ENCODE results near the gene HPCAL4. TPM values are rescaled to one million over a fixed set of nuclear protein-coding genes. Genes with fewer than 3 reads are reported as not detected.
A peak's percentile ranks its signal among the peaks of the same experiment; 100 is the strongest.

HPCAL4 gene
- total RNA-seq, 1 donor from 2014 or later: 0.49 TPM

DNA sequence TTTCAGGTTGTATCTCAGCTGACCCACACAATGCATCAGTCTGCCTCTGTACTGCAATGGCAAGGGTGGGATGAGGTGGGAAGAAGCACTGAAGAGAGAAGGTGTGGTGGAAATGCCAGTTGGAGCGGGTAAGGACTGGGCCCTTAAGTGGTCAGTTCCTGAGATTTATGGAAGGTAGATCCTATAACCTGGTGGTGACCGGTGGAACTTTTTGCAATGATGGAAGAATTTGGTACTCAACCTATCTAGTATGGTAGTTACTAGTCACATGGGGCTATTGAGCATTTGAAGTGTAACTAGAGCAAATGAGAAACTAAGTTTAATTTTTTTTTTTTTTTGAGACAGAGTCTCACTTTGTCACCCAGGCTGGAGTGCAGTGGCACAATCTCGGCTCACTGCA lies 8.2 kb upstream of the HPCAL4 start:
- no peak overlapping the region for H3K4me3 ChIP-seq
- DNase-seq (ENCODE audit: extremely low spot score in 2 of 2): peak in 1 of 2 donors; percentile 19
- intact Hi-C loops (cut with DNase I): no loop called here
- H3K4me1 ChIP-seq: no peaks in the 10 kb centered on the region
- no peaks in the 10 kb centered on the region for H3K27me3 ChIP-seq
- TF ChIP-seq POLR2A (IDR thresholded peaks at IDR 0.05): no peak
- TF ChIP-seq POLR2AphosphoS5 (IDR thresholded peaks at IDR 0.05; ENCODE audit: insufficient read depth in 1 of 2, low read depth in 1 of 2): no peak
- TF ChIP-seq, protein P1, sequence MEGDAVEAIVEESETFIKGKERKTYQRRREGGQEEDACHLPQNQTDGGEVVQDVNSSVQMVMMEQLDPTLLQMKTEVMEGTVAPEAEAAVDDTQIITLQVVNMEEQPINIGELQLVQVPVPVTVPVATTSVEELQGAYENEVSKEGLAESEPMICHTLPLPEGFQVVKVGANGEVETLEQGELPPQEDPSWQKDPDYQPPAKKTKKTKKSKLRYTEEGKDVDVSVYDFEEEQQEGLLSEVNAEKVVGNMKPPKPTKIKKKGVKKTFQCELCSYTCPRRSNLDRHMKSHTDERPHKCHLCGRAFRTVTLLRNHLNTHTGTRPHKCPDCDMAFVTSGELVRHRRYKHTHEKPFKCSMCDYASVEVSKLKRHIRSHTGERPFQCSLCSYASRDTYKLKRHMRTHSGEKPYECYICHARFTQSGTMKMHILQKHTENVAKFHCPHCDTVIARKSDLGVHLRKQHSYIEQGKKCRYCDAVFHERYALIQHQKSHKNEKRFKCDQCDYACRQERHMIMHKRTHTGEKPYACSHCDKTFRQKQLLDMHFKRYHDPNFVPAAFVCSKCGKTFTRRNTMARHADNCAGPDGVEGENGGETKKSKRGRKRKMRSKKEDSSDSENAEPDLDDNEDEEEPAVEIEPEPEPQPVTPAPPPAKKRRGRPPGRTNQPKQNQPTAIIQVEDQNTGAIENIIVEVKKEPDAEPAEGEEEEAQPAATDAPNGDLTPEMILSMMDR (IDR thresholded peaks at IDR 0.05): no peak
- no peak overlapping the region for H3K27ac ChIP-seq
- H3K36me3 ChIP-seq: no peaks in the 10 kb centered on the region
- H3K9me3 ChIP-seq: no peaks in the 10 kb centered on the region

DNA sequence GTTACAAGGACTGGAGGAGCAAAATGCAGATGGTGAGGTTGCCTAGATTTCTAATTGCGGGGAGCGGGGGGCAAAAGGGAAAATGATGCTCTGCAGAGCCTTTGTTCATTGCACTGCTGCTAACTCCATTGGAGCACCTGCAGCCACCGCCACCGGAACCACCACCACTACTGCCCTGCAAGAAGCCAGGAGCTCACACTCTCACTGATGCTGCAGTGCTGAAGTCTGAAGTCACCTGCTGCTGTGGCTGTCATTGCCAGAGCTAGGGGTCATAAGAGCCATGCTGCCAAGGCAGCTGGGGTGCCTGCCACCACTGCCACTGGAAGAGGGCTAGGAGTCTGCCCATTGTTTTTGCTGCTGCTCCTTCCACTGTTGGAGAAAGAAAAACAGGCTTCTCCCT lies 7.3 kb upstream of the HPCAL4 start:
- Histone ChIP-seq H3K27me3 (no peaks in the 10 kb centered on the region), H3K36me3 (no peaks in the 10 kb centered on the region), H3K4me1 (no peaks in the 10 kb centered on the region), H3K9me3 (no peaks in the 10 kb centered on the region), H3K27ac (no peak overlapping the region), H3K4me3 (no peak overlapping the region)
- DNase-seq (ENCODE audit: extremely low spot score in 2 of 2): peak in 1 of 2 donors; percentile 34
- intact Hi-C loops (cut with DNase I): no loop called here
- TF ChIP-seq POLR2A (IDR thresholded peaks at IDR 0.05): no peak
- TF ChIP-seq, protein P1 (IDR thresholded peaks at IDR 0.05): no peak
- no peak for TF ChIP-seq POLR2AphosphoS5 (IDR thresholded peaks at IDR 0.05; ENCODE audit: insufficient read depth in 1 of 2, low read depth in 1 of 2)

DNA sequence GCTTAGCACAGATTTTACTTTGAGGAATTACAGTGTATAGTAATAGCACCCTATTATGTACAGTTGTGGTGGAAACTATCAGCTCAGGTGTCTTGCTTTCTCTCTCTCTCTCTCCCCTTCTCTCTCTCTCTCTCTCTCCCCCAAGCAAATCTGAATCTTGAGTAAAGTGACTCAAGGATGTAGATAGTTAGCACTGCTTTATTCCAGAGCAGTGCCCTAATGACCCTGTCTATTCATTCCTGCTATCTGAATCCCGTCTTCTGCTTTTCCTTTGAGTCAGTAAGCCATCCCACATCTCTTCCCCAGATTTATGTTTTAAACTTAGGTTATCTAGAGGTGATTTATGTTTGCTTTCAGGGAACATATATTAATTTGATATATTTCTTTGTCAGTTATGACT lies 5.2 kb upstream of the HPCAL4 start:
- Histone ChIP-seq H3K27me3 (no peaks in the 10 kb centered on the region), H3K9me3 (no peaks in the 10 kb centered on the region), H3K27ac (no peak overlapping the region), H3K4me3 (no peak overlapping the region), H3K4me1 (peaks cover 14% of the 10 kb centered on the region), H3K36me3 (no peaks in the 10 kb centered on the region)
- no peak for DNase-seq (ENCODE audit: extremely low spot score in 2 of 2)
- intact Hi-C loops (cut with DNase I): no loop called here
- TF ChIP-seq POLR2A (IDR thresholded peaks at IDR 0.05) (no peak), POLR2AphosphoS5 (IDR thresholded peaks at IDR 0.05; ENCODE audit: insufficient read depth in 1 of 2, low read depth in 1 of 2) (no peak)
- TF ChIP-seq, protein P1 (IDR thresholded peaks at IDR 0.05): no peak

DNA sequence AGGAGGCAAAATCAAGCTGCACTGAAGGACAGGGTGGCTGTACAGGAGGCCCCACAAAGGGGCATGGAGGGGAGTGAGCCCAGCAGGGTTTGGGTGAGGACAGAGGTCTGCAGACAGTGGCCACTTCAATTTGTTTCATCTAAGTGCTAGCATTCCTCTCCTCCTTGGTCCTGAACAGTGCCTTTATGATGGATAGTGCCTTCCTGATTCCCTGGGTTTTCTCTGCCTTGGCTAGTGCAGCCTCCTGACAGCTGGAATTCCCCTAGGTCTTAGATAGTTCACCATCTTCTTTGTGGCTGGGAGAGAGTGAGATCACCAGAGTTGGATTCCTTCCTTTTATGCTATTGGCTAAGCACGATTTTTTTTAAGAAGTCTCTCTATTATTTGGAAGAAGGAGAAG lies 3.8 kb upstream of the HPCAL4 start:
- no peak for TF ChIP-seq POLR2A (IDR thresholded peaks at IDR 0.05)
- TF ChIP-seq, protein P1 (IDR thresholded peaks at IDR 0.05): no peak
- TF ChIP-seq POLR2AphosphoS5 (IDR thresholded peaks at IDR 0.05; ENCODE audit: insufficient read depth in 1 of 2, low read depth in 1 of 2): no peak
- no peak for DNase-seq (ENCODE audit: extremely low spot score in 2 of 2)
- H3K4me1 ChIP-seq: peaks cover 21% of the 10 kb centered on the region
- H3K27me3 ChIP-seq: no peaks in the 10 kb centered on the region
- H3K4me3 ChIP-seq: no peak overlapping the region
- intact Hi-C loops (cut with DNase I): no loop called here
- no peak overlapping the region for H3K27ac ChIP-seq
- no peaks in the 10 kb centered on the region for H3K36me3 ChIP-seq
- H3K9me3 ChIP-seq: no peaks in the 10 kb centered on the region

DNA sequence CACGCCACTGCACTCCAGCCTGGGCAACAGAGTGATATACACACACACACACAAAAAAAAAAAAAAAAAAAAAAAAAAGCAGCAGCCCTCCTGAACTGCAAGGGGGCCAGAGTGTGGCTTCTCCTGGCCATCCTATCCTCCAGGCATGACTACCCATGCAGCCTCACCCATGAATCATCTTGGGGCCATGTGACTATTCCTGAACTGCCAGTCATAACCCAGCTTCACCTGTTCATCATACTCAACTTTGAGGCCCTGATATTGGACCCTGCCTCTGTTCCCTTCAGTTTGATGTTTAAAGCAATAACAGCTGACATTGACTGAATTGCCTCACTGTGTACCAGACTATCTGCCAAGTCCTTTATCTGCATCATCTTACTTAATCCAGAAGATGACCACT lies 2.8 kb upstream of the HPCAL4 start:
- Histone ChIP-seq H3K9me3 (no peaks in the 10 kb centered on the region), H3K27me3 (no peaks in the 10 kb centered on the region), H3K27ac (no peak overlapping the region), H3K36me3 (no peaks in the 10 kb centered on the region), H3K4me1 (peaks cover 21% of the 10 kb centered on the region), H3K4me3 (no peak overlapping the region)
- TF ChIP-seq POLR2AphosphoS5 (IDR thresholded peaks at IDR 0.05; ENCODE audit: insufficient read depth in 1 of 2, low read depth in 1 of 2) (no peak), POLR2A (IDR thresholded peaks at IDR 0.05) (no peak)
- TF ChIP-seq, protein P1 (IDR thresholded peaks at IDR 0.05): no peak
- DNase-seq (ENCODE audit: extremely low spot score in 2 of 2): no peak
- intact Hi-C loops (cut with DNase I): no loop called here

All from vagina (tissue), 2 donors.